ENCODE measurements around the gene CDKL2. TPM values are rescaled to one million over a fixed set of nuclear protein-coding genes. Genes with fewer than 3 reads are reported as not detected.

The CDKL2 gene
- total RNA-seq, 3 donors from 2014 or later (not counting 1 experiment from before 2014, with no cell fraction given) = 0.19 to 0.63 (median 0.32) TPM

DNA sequence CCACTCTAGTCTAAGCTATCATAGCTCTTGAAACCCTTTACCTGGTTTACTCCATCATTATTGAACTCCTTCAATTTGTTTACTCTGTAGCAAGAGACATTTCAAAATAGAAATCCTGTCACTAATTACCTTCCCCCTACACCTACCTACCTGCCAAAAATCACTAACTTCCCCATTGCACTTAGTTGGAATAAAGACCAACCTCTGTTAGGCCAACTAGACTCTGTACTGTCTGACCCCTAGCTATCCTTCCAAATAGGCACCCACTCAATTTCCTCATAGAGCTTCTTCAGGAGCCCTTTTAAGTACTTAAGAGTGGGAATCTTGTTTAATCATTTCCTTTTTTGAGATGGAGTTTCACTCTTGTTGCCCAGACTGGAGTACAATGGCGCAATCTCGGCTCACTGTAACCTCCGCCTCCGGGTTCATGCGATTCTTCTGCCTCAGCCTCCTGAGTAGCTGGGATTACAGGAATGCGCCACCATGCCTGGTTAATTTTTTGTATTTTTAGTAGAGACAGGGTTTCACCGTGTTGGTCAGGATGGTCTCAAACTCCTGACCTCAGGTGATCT is 8.9 kb upstream of the CDKL2 start:
- H3K27ac Mint-ChIP-seq = peak overlapping the region in 1 of 2 donors; percentile 37
- no peaks in the 10 kb centered on the region for H3K4me1 ChIP-seq (ENCODE audit: control insufficient read depth, insufficient read depth, low read length)
- ATAC-seq = no peak
- H3K27ac ChIP-seq (ENCODE audit: low read length) = no peak overlapping the region
- H3K4me3 ChIP-seq (ENCODE audit: low read length) = no peak overlapping the region
- TF ChIP-seq CTCF (IDR thresholded peaks at IDR 0.05) = no peak
- H3K4me3 Mint-ChIP-seq = no peak overlapping the region
- peaks cover 13% of the 10 kb centered on the region for H3K36me3 ChIP-seq (ENCODE audit: control insufficient read depth, insufficient read depth, low read length)
- H3K27me3 ChIP-seq (ENCODE audit: control insufficient read depth, insufficient read depth, low read length) = no peaks in the 10 kb centered on the region
- H3K36me3 Mint-ChIP-seq = peaks cover 7% of the 10 kb centered on the region
- H3K4me1 Mint-ChIP-seq = no peaks in the 10 kb centered on the region
- no peaks in the 10 kb centered on the region for H3K27me3 Mint-ChIP-seq (ENCODE audit: low read depth in 2 of 2)
- intact Hi-C loops (cut with micrococcal nuclease) = no loop called here
- DNase-seq = no peak
- 98% methylated on average over 7 of the region's 7 CpGs for WGBS (ENCODE audit: insufficient coverage)
- no peaks in the 10 kb centered on the region for H3K9me3 ChIP-seq (ENCODE audit: control insufficient read depth, insufficient read depth, low read length)
- H3K9me3 Mint-ChIP-seq = no peaks in the 10 kb centered on the region

DNA sequence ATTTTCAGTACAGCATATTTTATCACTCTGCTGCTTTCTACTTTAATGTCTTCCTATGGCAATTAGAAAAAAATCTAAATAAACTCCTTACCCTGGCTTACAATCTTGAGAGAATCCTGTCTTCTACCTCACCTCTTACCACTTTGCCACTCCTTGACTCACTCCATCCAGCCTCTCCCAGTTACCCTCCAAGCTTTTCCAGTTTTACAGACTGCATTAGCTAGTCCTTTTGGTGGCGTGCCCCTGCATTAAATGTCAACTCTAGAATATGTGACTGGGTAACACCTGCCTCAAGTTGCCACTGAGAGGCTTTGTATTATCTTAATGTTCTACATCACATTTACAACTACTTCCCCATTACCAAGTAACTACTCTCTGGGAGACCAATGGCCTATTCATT is 7.5 kb upstream of the CDKL2 start:
- TF ChIP-seq CTCF (IDR thresholded peaks at IDR 0.05) = no peak
- intact Hi-C loops (cut with micrococcal nuclease) = no loop called here
- no peak for ATAC-seq

DNA sequence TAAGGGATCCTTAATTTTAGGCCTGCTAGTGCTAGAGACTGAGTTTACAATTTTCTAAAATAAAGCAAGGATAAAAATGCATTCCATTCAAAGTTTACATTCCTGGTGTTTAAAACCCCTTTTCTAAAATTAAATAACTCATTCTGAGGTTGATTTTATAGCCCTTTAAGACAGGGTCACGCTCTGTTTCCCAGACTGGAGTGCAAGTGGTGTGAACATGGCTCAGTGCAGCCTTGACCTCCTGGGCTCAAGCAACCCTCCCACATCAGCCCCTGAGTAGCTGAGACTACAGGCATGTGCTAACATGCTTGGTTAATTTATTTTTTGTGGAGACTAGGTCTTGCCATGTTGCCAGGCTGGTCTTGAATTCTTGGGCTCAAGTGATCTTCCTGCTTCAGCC is 6.8 kb upstream of the CDKL2 start:
- no peaks in the 10 kb centered on the region for H3K4me1 Mint-ChIP-seq
- H3K36me3 Mint-ChIP-seq = peaks cover 5% of the 10 kb centered on the region
- H3K4me3 Mint-ChIP-seq = no peak overlapping the region
- DNase-seq = no peak
- H3K27ac Mint-ChIP-seq = no peak overlapping the region
- H3K9me3 Mint-ChIP-seq = no peaks in the 10 kb centered on the region
- H3K27me3 Mint-ChIP-seq (ENCODE audit: low read depth in 2 of 2) = no peaks in the 10 kb centered on the region
- Histone ChIP-seq H3K4me3 (ENCODE audit: low read length) (no peak overlapping the region), H3K4me1 (ENCODE audit: control insufficient read depth, insufficient read depth, low read length) (no peaks in the 10 kb centered on the region), H3K27me3 (ENCODE audit: control insufficient read depth, insufficient read depth, low read length) (no peaks in the 10 kb centered on the region), H3K9me3 (ENCODE audit: control insufficient read depth, insufficient read depth, low read length) (no peaks in the 10 kb centered on the region), H3K36me3 (ENCODE audit: control insufficient read depth, insufficient read depth, low read length) (peaks cover 3% of the 10 kb centered on the region), H3K27ac (ENCODE audit: low read length) (no peak overlapping the region)
- intact Hi-C loops (cut with micrococcal nuclease) = no loop called here
- 89% methylated on average over 1 of the region's 1 CpG for whole genome bisulfite sequencing (ENCODE audit: insufficient coverage)
- ATAC-seq = no peak
- no peak for TF ChIP-seq CTCF (IDR thresholded peaks at IDR 0.05)

More for the DNA sequence above, 7.5 kb upstream of the CDKL2 start:
- Mint-ChIP-seq H3K27ac (peak overlapping the region in 1 of 2 donors; percentile 62), H3K4me3 (no peak overlapping the region), H3K4me1 (no peaks in the 10 kb centered on the region), H3K27me3 (ENCODE audit: low read depth in 2 of 2) (no peaks in the 10 kb centered on the region), H3K9me3 (no peaks in the 10 kb centered on the region), H3K36me3 (peaks cover 7% of the 10 kb centered on the region)
- peaks cover 5% of the 10 kb centered on the region for H3K36me3 ChIP-seq (ENCODE audit: control insufficient read depth, insufficient read depth, low read length)
- H3K4me3 ChIP-seq (ENCODE audit: low read length) = no peak overlapping the region
- no peaks in the 10 kb centered on the region for H3K27me3 ChIP-seq (ENCODE audit: control insufficient read depth, insufficient read depth, low read length)
- H3K9me3 ChIP-seq (ENCODE audit: control insufficient read depth, insufficient read depth, low read length) = no peaks in the 10 kb centered on the region
- WGBS (ENCODE audit: insufficient coverage) = 90% methylated on average over 1 of the region's 1 CpG
- DNase-seq = no peak
- H3K4me1 ChIP-seq (ENCODE audit: control insufficient read depth, insufficient read depth, low read length) = no peaks in the 10 kb centered on the region
- H3K27ac ChIP-seq (ENCODE audit: low read length) = no peak overlapping the region

DNA sequence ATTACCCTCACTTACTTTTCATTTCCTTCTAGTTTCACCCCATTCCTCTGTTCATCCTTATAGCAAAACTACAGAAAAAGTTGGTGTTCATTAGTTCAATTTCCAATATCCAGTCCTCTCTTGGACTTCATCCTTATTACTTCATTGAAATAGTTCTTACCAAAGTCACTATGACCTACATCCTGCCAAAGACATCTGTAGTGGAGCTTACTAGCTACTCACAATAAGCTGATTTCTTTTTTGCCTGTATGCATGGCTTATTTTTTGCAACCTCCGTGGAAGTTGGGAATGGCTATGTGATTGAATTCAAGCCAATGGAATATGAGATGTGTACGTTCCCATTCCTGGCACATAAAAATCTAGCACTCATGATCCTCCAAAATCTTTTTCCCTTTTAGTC is 4.6 kb upstream of the CDKL2 start:
- no peak for ATAC-seq
- H3K4me1 ChIP-seq (ENCODE audit: control insufficient read depth, insufficient read depth, low read length) = peaks cover 10% of the 10 kb centered on the region
- no peaks in the 10 kb centered on the region for H3K27me3 ChIP-seq (ENCODE audit: control insufficient read depth, insufficient read depth, low read length)
- H3K9me3 ChIP-seq (ENCODE audit: control insufficient read depth, insufficient read depth, low read length) = no peaks in the 10 kb centered on the region
- no peak overlapping the region for H3K27ac ChIP-seq (ENCODE audit: low read length)
- H3K4me3 ChIP-seq (ENCODE audit: low read length) = no peak overlapping the region
- H3K36me3 ChIP-seq (ENCODE audit: control insufficient read depth, insufficient read depth, low read length) = no peaks in the 10 kb centered on the region
- Mint-ChIP-seq H3K36me3 (no peaks in the 10 kb centered on the region), H3K9me3 (no peaks in the 10 kb centered on the region), H3K27me3 (ENCODE audit: low read depth in 2 of 2) (no peaks in the 10 kb centered on the region), H3K4me1 (peaks cover 7 to 12% of the 10 kb centered on the region in 2 donors), H3K4me3 (no peak overlapping the region), H3K27ac (no peak overlapping the region)
- no peak for TF ChIP-seq CTCF (IDR thresholded peaks at IDR 0.05)
- no peak for DNase-seq
- 100% methylated on average over 1 of the region's 2 CpGs for WGBS (ENCODE audit: insufficient coverage)
- intact Hi-C loops (cut with micrococcal nuclease) = no loop called here

Data from natural killer cell (primary cell).